A673 (cell line): ENCODE measurements around the gene HSPG2.

Source experiments
- CTCF ChIP-seq: fragments of 300-800, 200-600 bp; sonication (generic); conservative IDR thresholded peaks from 2 replicates; pipeline ENCODE4 v1.5.1; 2017; ENCODE audit warnings: low read depth, mild to moderate bottlenecking, antibody characterized with exemption, low read length, moderate library complexity, mixed read lengths
- EZH2 ChIP-seq: fragments of 200-600 bp; sonication (generic); IDR thresholded peaks from 2 replicates; pipeline ENCODE4 v1.6.1; 2017; ENCODE audit warnings: borderline replicate concordance, low read depth, mild to moderate bottlenecking, mixed read lengths, antibody characterized with exemption, low read length; ENCODE audit not compliant: poor library complexity, severe bottlenecking

- no peak for TF ChIP-seq CTCF
- TF ChIP-seq EZH2, result no peak
Measured at GRCh38 chr1:21815724-21816321, 121.3 kb downstream of the HSPG2 start.
